Suprapubic skin (tissue), 4 donors: ENCODE measurements around the gene RPTOR. TPM values are rescaled to one million over a fixed set of nuclear protein-coding genes. Genes with fewer than 3 reads are reported as not detected.

Source experiments
- DNase-seq, 2 donors: peaks; one replicate each; pipeline ENCODE4 v3.0.0-alpha.2; 2019; ENCODE audit warnings: low spot score in 2 of 2
- H3K27ac ChIP-seq: fragments of 200-600 bp; sonication (generic); one replicate; pipeline ENCODE4 v1.5.1; 2019
- H3K27me3 ChIP-seq: fragments of 200-600 bp; sonication (generic); one replicate; pipeline ENCODE4 v1.5.1; 2019
- H3K36me3 ChIP-seq: fragments of 200-600 bp; sonication (generic); one replicate; pipeline ENCODE4 v1.5.1; 2019
- H3K4me1 ChIP-seq: fragments of 200-600 bp; sonication (generic); one replicate; pipeline ENCODE4 v1.5.1; 2019
- H3K4me3 ChIP-seq: fragments of 200-600 bp; sonication (generic); one replicate; pipeline ENCODE4 v1.5.1; 2019; ENCODE audit warnings: mild to moderate bottlenecking
- H3K9me3 ChIP-seq: fragments of 200-600 bp; sonication (generic); one replicate; pipeline ENCODE4 v1.5.1; 2019
- EP300 ChIP-seq: sonication (generic); formaldehyde crosslinking; IDR thresholded peaks from one replicate; pipeline ENCODE4 v1.6.1; 2017; ENCODE audit warnings: antibody characterized with exemption
- POLR2A ChIP-seq, 2 donors: fragments of 450-650 bp; IDR thresholded peaks; one replicate each; pipeline ENCODE4 v1.6.1; 2017; ENCODE audit warnings: antibody characterized with exemption in 2 of 2, mild to moderate bottlenecking in 2 of 2, moderate library complexity in 2 of 2
- POLR2AphosphoS5 ChIP-seq, 3 donors: sonication (generic); formaldehyde crosslinking; IDR thresholded peaks; one replicate each; pipeline ENCODE4 v1.6.1; 2017; ENCODE audit warnings: antibody characterized with exemption in 3 of 3
- WGBS: methylation state at CpG from one replicate; pipeline ENCODE4 v1.1.5; 2018; 5-methylcytosine and 5-hydroxymethylcytosine counted together
- total RNA-seq, 4 donors: library from RNA; depleted of rRNA; stranded (reverse); fragments of >200 nt; gene quantifications; one replicate each; pipeline ENCODE4 v1.1.0, GENCODE V29; 2016
- TF ChIP-seq, protein P1 (sequence below), 2 donors: fragments of 200-600 bp in 1 of 2; fragments of 450-650 bp in 1 of 2; sonication (generic) in 1 of 2; IDR thresholded peaks; one replicate each; pipeline ENCODE4 v1.5.1; 2016 to 2019; ENCODE audit warnings: antibody characterized with exemption in 2 of 2, mild to moderate bottlenecking in 1 of 2, moderate library complexity in 1 of 2

RPTOR gene
- total RNA-seq, 4 donors from 2014 or later, result 45.8 to 84.6 (median 53.0) TPM

DNA sequence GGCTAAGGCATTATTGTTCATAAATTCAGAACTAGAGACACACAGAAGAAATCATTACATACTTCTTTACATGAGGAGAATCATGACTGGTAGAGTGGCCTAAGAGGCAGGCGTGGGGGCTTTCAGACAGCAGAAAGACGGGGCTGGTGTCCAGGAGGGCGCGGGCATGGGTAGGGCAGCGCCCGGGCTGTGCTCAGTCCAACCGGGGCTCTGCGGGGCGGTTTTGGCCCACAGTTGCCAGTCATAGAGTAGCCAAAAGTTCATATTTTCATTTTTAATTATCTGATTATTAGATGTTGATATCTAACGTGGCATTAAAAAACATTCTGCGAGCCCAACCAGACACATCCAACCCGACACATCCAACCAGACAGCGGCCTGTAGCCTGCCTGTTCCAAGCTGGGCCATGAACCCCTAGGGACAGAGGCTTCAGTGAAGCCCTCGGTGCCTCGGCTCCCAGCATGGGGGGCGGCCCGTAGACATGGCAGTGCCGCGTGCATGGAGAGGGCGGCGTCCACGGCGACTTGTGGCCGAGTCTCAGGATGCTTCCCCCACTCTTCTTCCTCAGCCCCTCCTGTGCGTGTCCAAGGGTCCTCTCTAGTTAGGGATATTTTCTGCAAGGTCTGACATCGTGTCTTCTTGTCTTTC, 284.7 kb downstream of the RPTOR start:
- H3K36me3 ChIP-seq, result peaks cover 6% of the 10 kb centered on the region
- DNase-seq, result peak; percentile 51 to 78
- H3K4me3 ChIP-seq, result no peak overlapping the region
- TF ChIP-seq EP300, result no peak
- no peak for TF ChIP-seq POLR2A (IDR thresholded peaks at IDR 0.05)
- no peak for TF ChIP-seq POLR2AphosphoS5 (IDR thresholded peaks at IDR 0.05)
- TF ChIP-seq, protein P1, sequence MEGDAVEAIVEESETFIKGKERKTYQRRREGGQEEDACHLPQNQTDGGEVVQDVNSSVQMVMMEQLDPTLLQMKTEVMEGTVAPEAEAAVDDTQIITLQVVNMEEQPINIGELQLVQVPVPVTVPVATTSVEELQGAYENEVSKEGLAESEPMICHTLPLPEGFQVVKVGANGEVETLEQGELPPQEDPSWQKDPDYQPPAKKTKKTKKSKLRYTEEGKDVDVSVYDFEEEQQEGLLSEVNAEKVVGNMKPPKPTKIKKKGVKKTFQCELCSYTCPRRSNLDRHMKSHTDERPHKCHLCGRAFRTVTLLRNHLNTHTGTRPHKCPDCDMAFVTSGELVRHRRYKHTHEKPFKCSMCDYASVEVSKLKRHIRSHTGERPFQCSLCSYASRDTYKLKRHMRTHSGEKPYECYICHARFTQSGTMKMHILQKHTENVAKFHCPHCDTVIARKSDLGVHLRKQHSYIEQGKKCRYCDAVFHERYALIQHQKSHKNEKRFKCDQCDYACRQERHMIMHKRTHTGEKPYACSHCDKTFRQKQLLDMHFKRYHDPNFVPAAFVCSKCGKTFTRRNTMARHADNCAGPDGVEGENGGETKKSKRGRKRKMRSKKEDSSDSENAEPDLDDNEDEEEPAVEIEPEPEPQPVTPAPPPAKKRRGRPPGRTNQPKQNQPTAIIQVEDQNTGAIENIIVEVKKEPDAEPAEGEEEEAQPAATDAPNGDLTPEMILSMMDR (IDR thresholded peaks at IDR 0.05), result no peak
- no peak overlapping the region for H3K27ac ChIP-seq
- peaks cover 36% of the 10 kb centered on the region for H3K4me1 ChIP-seq
- 95% methylated on average over 26 of the region's 26 CpGs for WGBS
- H3K27me3 ChIP-seq, result no peaks in the 10 kb centered on the region
- no peaks in the 10 kb centered on the region for H3K9me3 ChIP-seq

DNA sequence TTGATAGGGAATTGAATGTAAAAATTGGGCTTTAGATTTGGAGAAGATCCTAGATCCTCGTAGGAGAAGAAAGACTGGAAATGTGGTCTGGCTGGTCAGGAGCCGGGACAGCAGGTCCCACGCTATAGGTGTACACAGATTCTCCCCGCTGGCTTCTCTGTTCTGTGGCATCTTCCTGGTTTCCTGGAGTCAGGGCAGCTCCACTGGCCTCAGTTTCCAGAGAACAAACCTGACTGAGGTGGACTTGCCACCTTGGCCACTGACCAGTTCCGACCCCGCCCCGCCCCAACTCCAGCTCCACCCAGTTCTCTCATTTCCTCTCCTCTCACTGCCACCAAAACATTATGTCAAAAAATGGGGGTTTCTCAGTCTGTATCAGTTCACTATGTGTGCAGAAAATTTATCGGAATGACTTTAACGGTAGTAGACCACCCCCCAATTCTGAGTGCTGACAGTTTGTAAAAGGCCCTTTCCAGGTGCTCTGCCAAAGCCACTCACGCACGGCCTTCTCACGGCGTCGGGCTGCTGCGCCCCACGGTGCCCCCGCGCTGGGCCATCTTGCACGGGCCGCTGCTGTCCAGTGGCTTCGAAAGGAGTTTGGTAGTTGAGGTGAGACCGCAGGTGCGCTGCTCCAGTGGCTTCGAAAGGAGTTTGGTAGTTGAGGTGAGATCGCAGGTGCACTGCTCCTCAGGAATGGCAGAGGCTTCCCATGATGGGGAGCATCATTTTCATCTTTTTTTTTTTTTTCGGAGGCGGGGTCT, 285.6 kb downstream of the RPTOR start:
- Histone ChIP-seq H3K36me3 (no peaks in the 10 kb centered on the region), H3K27ac (no peak overlapping the region), H3K4me1 (peaks cover 36% of the 10 kb centered on the region), H3K4me3 (no peak overlapping the region), H3K27me3 (no peaks in the 10 kb centered on the region), H3K9me3 (no peaks in the 10 kb centered on the region)
- 93% methylated on average over 27 of the region's 27 CpGs for WGBS
- TF ChIP-seq, protein P1 (IDR thresholded peaks at IDR 0.05), result no peak
- TF ChIP-seq POLR2A (IDR thresholded peaks at IDR 0.05) (no peak), POLR2AphosphoS5 (IDR thresholded peaks at IDR 0.05) (no peak), EP300 (no peak)
- DNase-seq, result peak in 1 of 2 donors; percentile 67

DNA sequence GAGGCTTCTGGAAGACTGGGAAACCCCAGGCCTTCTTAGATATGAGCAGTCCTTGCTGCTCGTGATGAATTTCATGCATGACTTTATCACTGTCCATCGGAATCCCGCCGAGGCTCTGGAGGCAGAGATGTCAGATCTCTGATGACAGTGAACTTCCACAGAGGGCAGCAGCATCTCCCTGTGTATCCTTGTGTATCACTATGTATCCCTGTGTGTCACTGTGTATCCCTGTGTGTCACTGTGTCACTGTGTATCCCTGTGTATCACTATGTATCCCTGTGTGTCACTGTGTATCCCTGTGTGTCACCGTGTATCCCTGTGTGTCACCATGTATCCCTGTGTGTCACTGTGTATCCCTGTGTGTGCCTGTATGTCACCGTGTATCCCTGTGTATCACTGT, 286.9 kb downstream of the RPTOR start:
- Histone ChIP-seq H3K27me3 (no peaks in the 10 kb centered on the region), H3K36me3 (no peaks in the 10 kb centered on the region), H3K4me1 (peaks cover 33% of the 10 kb centered on the region), H3K4me3 (no peak overlapping the region), H3K27ac (no peak overlapping the region), H3K9me3 (no peaks in the 10 kb centered on the region)
- no peak for DNase-seq
- whole genome bisulfite sequencing, result 88% methylated on average over 6 of the region's 6 CpGs
- no peak for TF ChIP-seq EP300
- TF ChIP-seq, protein P1 (IDR thresholded peaks at IDR 0.05), result no peak
- no peak for TF ChIP-seq POLR2AphosphoS5 (IDR thresholded peaks at IDR 0.05)
- no peak for TF ChIP-seq POLR2A (IDR thresholded peaks at IDR 0.05)

DNA sequence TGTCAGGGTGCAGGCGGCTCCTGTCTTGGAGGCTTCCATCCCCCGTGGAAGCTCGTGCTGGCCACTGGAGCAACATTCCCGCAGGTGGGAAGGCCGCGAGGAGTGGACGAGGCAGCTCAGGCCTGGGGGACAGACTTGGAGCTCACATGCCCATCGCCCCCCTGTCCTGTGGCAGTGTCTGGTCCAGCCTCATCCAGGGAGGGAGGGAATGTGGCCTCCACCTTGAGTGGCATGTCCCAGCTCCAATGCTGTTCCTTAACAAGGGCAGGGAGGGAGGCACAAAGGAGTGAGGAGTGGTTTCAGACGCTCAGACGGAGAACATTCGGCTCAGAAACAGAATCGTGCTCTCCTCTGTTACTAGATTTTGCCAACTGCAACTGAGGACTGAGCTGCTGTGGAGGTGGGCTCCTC, 287.6 kb downstream of the RPTOR start:
- no peak for DNase-seq
- Histone ChIP-seq H3K27me3 (no peaks in the 10 kb centered on the region), H3K9me3 (no peaks in the 10 kb centered on the region), H3K4me1 (peaks cover 25% of the 10 kb centered on the region), H3K27ac (peak overlapping the region; percentile 82), H3K36me3 (no peaks in the 10 kb centered on the region), H3K4me3 (peak overlapping the region; percentile 52)
- WGBS, result 74% methylated on average over 12 of the region's 12 CpGs
- TF ChIP-seq POLR2AphosphoS5 (IDR thresholded peaks at IDR 0.05) (no peak), POLR2A (IDR thresholded peaks at IDR 0.05) (no peak), EP300 (no peak)
- TF ChIP-seq, protein P1 (IDR thresholded peaks at IDR 0.05), result no peak

DNA sequence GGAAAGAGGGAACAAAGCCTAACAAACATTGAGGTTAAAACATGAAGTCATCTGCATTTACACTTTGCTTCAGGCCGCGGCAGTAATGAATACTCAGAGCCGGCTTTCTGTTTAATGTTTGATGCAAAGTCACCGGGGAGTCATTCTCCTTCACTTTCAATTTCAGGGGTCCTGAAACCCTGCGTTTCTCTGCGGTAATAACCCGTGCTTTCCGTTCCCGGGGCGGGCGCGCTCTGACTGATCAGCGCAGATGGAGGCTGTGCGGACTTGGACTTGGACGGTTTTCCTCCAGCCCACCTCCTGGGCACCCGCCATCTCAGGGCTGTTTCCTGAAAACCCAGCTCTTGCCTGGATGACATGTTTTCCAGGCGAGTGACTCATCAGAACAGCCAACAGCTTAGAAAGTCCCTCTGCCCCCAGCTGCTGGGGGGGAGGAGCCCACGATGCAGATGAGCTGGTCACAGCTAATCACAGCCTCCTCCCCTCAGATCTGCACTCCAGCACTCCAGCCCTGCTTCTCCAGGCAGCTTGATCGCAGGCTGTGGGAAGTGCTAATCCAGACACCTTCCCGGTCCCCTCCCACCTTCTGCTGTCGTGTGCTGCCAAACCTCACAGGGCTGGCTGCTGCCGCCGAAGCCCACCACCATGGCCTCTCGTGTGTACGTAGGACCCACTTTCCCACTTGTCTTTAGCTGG, 288.4 kb downstream of the RPTOR start:
- H3K4me1 ChIP-seq, result peaks cover 20% of the 10 kb centered on the region
- peak; percentile 89 to 92 for DNase-seq
- peak overlapping the region; percentile 82 for H3K27ac ChIP-seq
- H3K4me3 ChIP-seq, result peak overlapping the region; percentile 52
- H3K9me3 ChIP-seq, result no peaks in the 10 kb centered on the region
- no peaks in the 10 kb centered on the region for H3K27me3 ChIP-seq
- peak in 1 of 2 donors; percentile 39 for TF ChIP-seq POLR2A (IDR thresholded peaks at IDR 0.05)
- TF ChIP-seq, protein P1 (IDR thresholded peaks at IDR 0.05), result no peak
- peak in 1 of 3 donors; percentile 69 for TF ChIP-seq POLR2AphosphoS5 (IDR thresholded peaks at IDR 0.05)
- H3K36me3 ChIP-seq, result no peaks in the 10 kb centered on the region
- WGBS, result 3% methylated on average over 25 of the region's 25 CpGs
